GM12891 (cell line): ENCODE measurements around the gene GPATCH1.

ENCODE experiments used
- POLR2A ChIP-seq: IDR thresholded peaks from 2 replicates; pipeline ENCODE4 v1.6.1; 2011; ENCODE audit warnings: low read depth, low read length, control low read depth
- POLR2AphosphoS5 ChIP-seq: IDR thresholded peaks from 2 replicates; pipeline ENCODE4 v1.6.1; 2011; ENCODE audit warnings: low read depth, low read length, control low read depth
- TAF1 ChIP-seq: IDR thresholded peaks from 2 replicates; pipeline ENCODE4 v1.6.1; 2011; ENCODE audit warnings: low read depth, low read length, control low read depth

DNA sequence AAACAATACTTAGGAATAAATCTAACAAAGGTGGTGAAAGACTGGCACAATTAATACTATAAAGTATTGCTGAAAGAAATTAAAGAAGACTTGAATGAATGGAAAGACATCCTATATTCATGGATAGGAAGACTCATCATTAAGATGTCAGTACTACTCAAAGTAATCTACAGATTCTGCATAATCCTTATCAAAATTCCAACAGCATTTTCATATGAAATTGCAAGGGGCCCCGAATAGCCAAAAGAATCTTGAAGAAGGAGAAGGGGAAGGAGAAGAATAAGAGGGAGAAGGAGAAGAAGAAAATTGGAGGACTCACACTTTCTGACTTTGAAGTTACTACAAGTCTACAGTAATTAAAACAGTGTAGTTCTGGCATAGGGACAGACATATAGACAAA is 87.5 kb downstream of the GPATCH1 start:
- TF ChIP-seq POLR2A: no peak
- no peak for TF ChIP-seq POLR2AphosphoS5
- no peak for TF ChIP-seq TAF1
